ENCODE results near the gene ZNF609.

The ZNF609 gene

GRCh38 chr15:64549860-64550259, 89.5 kb downstream of the ZNF609 start:
- ChIA-PET POLR2A (no interaction called here), CTCF (interaction anchor here (1.1 to 2.0 kb wide), 4 partner anchors 9 to 27 kb away, joined by 3 to 6 read pairs (median 4); no protein-coding TSS in a partner anchor)
- TF ChIP-seq CTCF (IDR thresholded peaks at IDR 0.05; ENCODE audit: control extremely low read depth, extremely low read depth, low read depth, missing control alignments) = no peak
- DNase-seq (ENCODE audit: extremely low spot score) = no peak

- no peak for TF ChIP-seq CTCF (IDR thresholded peaks at IDR 0.05; ENCODE audit: control extremely low read depth, extremely low read depth, low read depth, missing control alignments)
- no peak for DNase-seq (ENCODE audit: extremely low spot score)
- ChIA-PET POLR2A (no interaction called here), CTCF (interaction anchor here (1.4 to 1.7 kb wide), 2 partner anchors 14 to 17 kb away, joined by 3 to 4 read pairs; no protein-coding TSS in a partner anchor)
Measured at GRCh38 chr15:64552281-64552948, 92.0 kb downstream of the ZNF609 start.

GRCh38 chr15:64558460-64559179, 98.2 kb downstream of the ZNF609 start:
- TF ChIP-seq CTCF (IDR thresholded peaks at IDR 0.05; ENCODE audit: control extremely low read depth, extremely low read depth, low read depth, missing control alignments) = no peak
- ChIA-PET CTCF (interaction anchor here (0.9 to 2.3 kb wide), 7 partner anchors 8 to 258 kb away, joined by 3 to 12 read pairs (median 5); no protein-coding TSS in a partner anchor), POLR2A (interaction anchor here (0.6 kb wide), 1 partner anchor 74 kb away, joined by 3 read pairs; no protein-coding TSS in a partner anchor)
- no peak for DNase-seq (ENCODE audit: extremely low spot score)

GRCh38 chr15:64559243-64559642, 98.9 kb downstream of the ZNF609 start:
- CTCF ChIA-PET = interaction anchor here (1.1 to 2.3 kb wide), 2 partner anchors 9 to 16 kb away, joined by 3 to 6 read pairs; no protein-coding TSS in a partner anchor

GRCh38 chr15:64560501-64560900, 100.1 kb downstream of the ZNF609 start:
- POLR2A ChIA-PET = no interaction called here
- CTCF ChIA-PET = no interaction called here
- TF ChIP-seq CTCF (IDR thresholded peaks at IDR 0.05; ENCODE audit: control extremely low read depth, extremely low read depth, low read depth, missing control alignments) = no peak
- no peak for DNase-seq (ENCODE audit: extremely low spot score)

More at GRCh38 chr15:64559243-64559642, 98.9 kb downstream of the ZNF609 start:
- POLR2A ChIA-PET = no interaction called here
- no peak for TF ChIP-seq CTCF (IDR thresholded peaks at IDR 0.05; ENCODE audit: control extremely low read depth, extremely low read depth, low read depth, missing control alignments)
- no peak for DNase-seq (ENCODE audit: extremely low spot score)

GRCh38 chr15:64560998-64561397, 100.6 kb downstream of the ZNF609 start:
- DNase-seq (ENCODE audit: extremely low spot score) = no peak
- ChIA-PET CTCF (no interaction called here), POLR2A (no interaction called here)
- no peak for TF ChIP-seq CTCF (IDR thresholded peaks at IDR 0.05; ENCODE audit: control extremely low read depth, extremely low read depth, low read depth, missing control alignments)

All from GM10248 (cell line).